ENCODE results near the gene FMR1. TPM values are rescaled to one million over a fixed set of nuclear protein-coding genes. Genes with fewer than 3 reads are reported as not detected.

Gene FMR1
- total RNA-seq, 1 donor from 2014 or later: 52.5 TPM

DNA sequence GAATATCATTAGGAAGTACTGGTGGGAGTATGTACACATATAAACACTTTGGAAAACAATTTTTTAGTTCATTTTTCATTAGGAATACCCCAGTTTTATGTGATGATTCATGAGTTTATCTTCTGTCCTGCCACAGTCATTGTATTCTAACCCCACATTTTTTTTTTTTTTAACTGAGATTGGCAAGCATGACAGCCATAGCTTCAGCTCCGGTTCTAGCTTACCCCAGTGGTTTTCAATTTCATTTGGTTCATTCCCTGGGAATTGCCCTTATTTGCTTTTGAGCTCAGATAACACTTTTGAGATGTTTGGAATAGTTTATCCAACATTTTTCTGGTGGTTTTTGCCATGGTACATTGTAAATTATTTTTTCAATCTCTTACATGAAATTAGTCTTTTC lies 21.0 kb upstream of the FMR1 start:
- peaks cover 10% of the 10 kb centered on the region for H3K36me3 Mint-ChIP-seq (ENCODE audit: low read depth)
- no peak overlapping the region for H3K4me3 Mint-ChIP-seq
- DNase-seq (ENCODE audit: low read depth, low spot score): no peak
- TF ChIP-seq CTCF (conservative IDR thresholded peaks at IDR 0.05): no peak
- H3K9me3 Mint-ChIP-seq: peaks cover 12% of the 10 kb centered on the region
- H3K4me1 Mint-ChIP-seq: peaks cover 5% of the 10 kb centered on the region
- H3K27me3 Mint-ChIP-seq (ENCODE audit: low read depth): no peaks in the 10 kb centered on the region
- no peak overlapping the region for H3K27ac Mint-ChIP-seq (ENCODE audit: unreplicated experiment)

DNA sequence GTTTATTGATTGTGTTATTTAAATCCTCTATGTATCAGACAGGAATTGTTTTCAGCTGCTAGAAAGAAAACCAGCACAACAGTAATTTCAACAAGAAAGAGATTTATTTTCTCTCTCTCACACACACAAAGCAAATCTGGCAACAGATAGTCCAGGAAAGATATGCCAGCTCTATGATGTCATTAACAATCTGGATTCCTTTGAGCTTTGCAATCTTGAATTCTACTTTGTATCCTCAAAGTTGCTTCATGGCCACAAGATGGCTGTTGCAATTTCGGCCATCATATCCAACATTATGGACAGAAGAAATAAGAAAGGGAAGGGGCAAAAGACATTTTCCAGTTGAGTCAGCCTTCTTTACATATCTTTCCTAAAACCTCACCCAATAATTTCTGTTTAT lies 19.8 kb upstream of the FMR1 start:
- DNase-seq (ENCODE audit: low read depth, low spot score): no peak
- H3K4me1 Mint-ChIP-seq: peaks cover 5% of the 10 kb centered on the region
- peaks cover 11% of the 10 kb centered on the region for H3K9me3 Mint-ChIP-seq
- H3K27ac Mint-ChIP-seq (ENCODE audit: unreplicated experiment): no peak overlapping the region
- peaks cover 10% of the 10 kb centered on the region for H3K36me3 Mint-ChIP-seq (ENCODE audit: low read depth)
- H3K4me3 Mint-ChIP-seq: no peak overlapping the region
- H3K27me3 Mint-ChIP-seq (ENCODE audit: low read depth): no peaks in the 10 kb centered on the region
- no peak for TF ChIP-seq CTCF (conservative IDR thresholded peaks at IDR 0.05)

DNA sequence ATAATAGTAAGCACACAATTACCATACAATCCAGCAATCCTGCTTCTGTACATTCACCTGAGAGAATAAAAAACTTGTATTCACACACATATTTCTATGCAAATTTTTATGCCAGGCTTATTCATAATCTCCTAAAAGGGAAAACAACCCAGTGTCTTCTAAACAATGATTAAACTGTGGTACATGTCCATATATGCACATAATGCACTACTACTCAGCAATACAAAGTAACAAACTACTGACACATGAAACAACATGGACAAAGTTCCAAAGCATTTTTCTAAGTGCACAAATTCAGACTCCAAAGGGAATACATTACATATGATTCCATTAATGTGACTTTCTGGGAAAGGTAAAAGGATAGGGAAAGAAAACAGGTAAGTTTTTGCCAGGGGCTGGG lies 18.0 kb upstream of the FMR1 start:
- no peak for DNase-seq (ENCODE audit: low read depth, low spot score)
- H3K4me3 Mint-ChIP-seq: no peak overlapping the region
- peaks cover 3% of the 10 kb centered on the region for H3K9me3 Mint-ChIP-seq
- no peak for TF ChIP-seq CTCF (conservative IDR thresholded peaks at IDR 0.05)
- H3K27me3 Mint-ChIP-seq (ENCODE audit: low read depth): no peaks in the 10 kb centered on the region
- no peak overlapping the region for H3K27ac Mint-ChIP-seq (ENCODE audit: unreplicated experiment)
- H3K36me3 Mint-ChIP-seq (ENCODE audit: low read depth): peaks cover 3% of the 10 kb centered on the region
- H3K4me1 Mint-ChIP-seq: peaks cover 5% of the 10 kb centered on the region

GRCh38 chrX:147894366-147894963 lies 17.3 kb upstream of the FMR1 start:
- Mint-ChIP-seq H3K9me3 (peaks cover 3% of the 10 kb centered on the region), H3K27ac (ENCODE audit: unreplicated experiment) (no peak overlapping the region), H3K36me3 (ENCODE audit: low read depth) (peaks cover 3% of the 10 kb centered on the region), H3K27me3 (ENCODE audit: low read depth) (no peaks in the 10 kb centered on the region), H3K4me3 (no peak overlapping the region), H3K4me1 (peaks cover 5% of the 10 kb centered on the region)
- TF ChIP-seq CTCF (conservative IDR thresholded peaks at IDR 0.05): no peak
- DNase-seq (ENCODE audit: low read depth, low spot score): no peak

DNA sequence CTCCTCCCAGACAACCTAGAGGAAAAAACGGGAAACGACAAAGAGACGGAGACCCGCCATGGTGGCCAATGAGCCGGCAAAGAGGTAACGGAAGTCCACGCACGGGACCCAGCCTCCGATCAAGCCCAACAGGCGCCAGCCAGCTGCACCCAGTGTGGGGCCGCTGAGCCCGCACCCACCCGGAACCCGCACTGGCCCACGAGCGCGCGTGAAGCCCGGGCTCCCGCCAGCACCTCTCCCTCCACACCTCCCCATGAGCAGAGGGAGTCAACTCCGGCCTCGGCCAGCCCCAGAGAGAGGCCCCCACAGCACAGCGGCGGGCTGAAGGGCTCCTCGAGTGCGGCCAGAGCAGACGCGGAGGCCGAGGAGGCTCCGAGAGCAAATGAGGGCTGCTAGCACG lies 14.6 kb upstream of the FMR1 start:
- Mint-ChIP-seq H3K27ac (ENCODE audit: unreplicated experiment) (no peak overlapping the region), H3K36me3 (ENCODE audit: low read depth) (peaks cover 3% of the 10 kb centered on the region), H3K4me1 (peaks cover 15% of the 10 kb centered on the region), H3K9me3 (peaks cover 6% of the 10 kb centered on the region), H3K27me3 (ENCODE audit: low read depth) (no peaks in the 10 kb centered on the region), H3K4me3 (no peak overlapping the region)
- TF ChIP-seq CTCF (conservative IDR thresholded peaks at IDR 0.05): no peak
- no peak for DNase-seq (ENCODE audit: low read depth, low spot score)

Data from neural crest cell (in vitro differentiated cells).